Mesenchymal stem cell (in vitro differentiated cells and primary cell): ENCODE measurements around the gene TMEM94.

Experiments
- DNase-seq: peaks from one replicate; pipeline ENCODE4 v3.0.0-alpha.2; 2013
- H2AFZ ChIP-seq: one replicate; pipeline ENCODE4 v1.6.1; 2013; ENCODE audit warnings: low read depth, mild to moderate bottlenecking, control low read depth, inconsistent platforms, low read length, moderate library complexity
- H2AK5ac ChIP-seq: 2 replicates; pipeline ENCODE4 v1.6.1; 2013; ENCODE audit warnings: low read length, moderate library complexity, mild to moderate bottlenecking, inconsistent platforms; ENCODE audit not compliant: severe bottlenecking
- H2BK120ac ChIP-seq: one replicate; pipeline ENCODE4 v1.6.1; 2013; ENCODE audit warnings: low read depth, mild to moderate bottlenecking, inconsistent platforms, low read length, moderate library complexity
- H2BK12ac ChIP-seq, 2 experiments: one replicate each; pipeline ENCODE4 v1.6.1; 2013; ENCODE audit warnings: inconsistent platforms in 2 of 2, low read length in 2 of 2, mild to moderate bottlenecking in 2 of 2, moderate library complexity in 2 of 2, control low read depth in 1 of 2
- H2BK15ac ChIP-seq: one replicate; pipeline ENCODE4 v1.6.1; 2013; ENCODE audit warnings: mild to moderate bottlenecking, low read depth, inconsistent platforms; ENCODE audit not compliant: poor library complexity, severe bottlenecking
- H2BK5ac ChIP-seq: 2 replicates; pipeline ENCODE4 v1.6.1; 2013; ENCODE audit warnings: low read depth, mild to moderate bottlenecking, low read length, control low read depth, inconsistent platforms; ENCODE audit not compliant: poor library complexity, severe bottlenecking
- H3K14ac ChIP-seq, 2 experiments: one replicate each; pipeline ENCODE4 v1.6.1; 2013; ENCODE audit warnings: inconsistent platforms in 2 of 2, low read length in 2 of 2, control low read depth in 1 of 2, mild to moderate bottlenecking in 1 of 2, moderate library complexity in 1 of 2
- H3K18ac ChIP-seq, 2 experiments: one replicate each; pipeline ENCODE4 v1.6.1; 2013; ENCODE audit warnings: inconsistent platforms in 2 of 2, low read length in 2 of 2, control low read depth in 1 of 2, low read depth in 1 of 2, mild to moderate bottlenecking in 1 of 2
- H3K23ac ChIP-seq, 2 experiments: one replicate each; pipeline ENCODE4 v1.6.1; 2013; ENCODE audit warnings: inconsistent platforms in 2 of 2, low read length in 2 of 2, mild to moderate bottlenecking in 2 of 2, moderate library complexity in 2 of 2, control low read depth in 1 of 2
- H3K27ac ChIP-seq: 2 replicates; pipeline ENCODE4 v1.5.1; 2013; ENCODE audit warnings: mild to moderate bottlenecking, moderate library complexity, low read length, control low read depth, inconsistent platforms; ENCODE audit not compliant: poor library complexity, severe bottlenecking
- H3K27me3 ChIP-seq, 2 experiments: 2 replicates each; pipeline versions ENCODE4 v1.6.1 to v1.7.0; 2013; ENCODE audit warnings: low read length in 2 of 2, mild to moderate bottlenecking in 2 of 2, moderate library complexity in 2 of 2, control low read depth in 1 of 2, inconsistent platforms in 1 of 2; ENCODE audit not compliant: control insufficient read depth in 1 of 2, insufficient read depth in 1 of 2
- H3K36me3 ChIP-seq, 2 experiments: 2 replicates each; pipeline versions ENCODE4 v1.6.1 to v1.7.0; 2013; ENCODE audit warnings: low read length in 2 of 2, control low read depth in 1 of 2, inconsistent platforms in 1 of 2, low read depth in 1 of 2, mild to moderate bottlenecking in 1 of 2; ENCODE audit not compliant: insufficient read depth in 2 of 2, control insufficient read depth in 1 of 2
- H3K4ac ChIP-seq, 2 experiments: one replicate each; pipeline ENCODE4 v1.6.1; 2013; ENCODE audit warnings: inconsistent platforms in 2 of 2, low read length in 2 of 2, mild to moderate bottlenecking in 2 of 2, moderate library complexity in 2 of 2, control low read depth in 1 of 2, low read depth in 1 of 2
- H3K4me1 ChIP-seq: 2 replicates; pipeline ENCODE4 v1.6.1; 2013; ENCODE audit warnings: low read depth, low read length, control low read depth; ENCODE audit not compliant: control insufficient read depth, insufficient read depth
- H3K4me2 ChIP-seq: 2 replicates; pipeline ENCODE4 v1.6.1; 2013; ENCODE audit warnings: low read length, mild to moderate bottlenecking, inconsistent platforms; ENCODE audit not compliant: poor library complexity, severe bottlenecking
- H3K4me3 ChIP-seq, 2 experiments: 2 replicates each; pipeline versions ENCODE4 v1.5.1 to v1.7.0; 2013; ENCODE audit warnings: low read length in 2 of 2, mild to moderate bottlenecking in 2 of 2, control low read depth in 1 of 2, low read depth in 1 of 2; ENCODE audit not compliant: insufficient read depth in 1 of 2
- H3K79me1 ChIP-seq: replicated peaks from 2 replicates; pipeline ENCODE4 v1.6.1; 2013; ENCODE audit warnings: mild to moderate bottlenecking, control low read depth, low read length, inconsistent platforms; ENCODE audit not compliant: poor library complexity, severe bottlenecking
- H3K9ac ChIP-seq: 2 replicates; pipeline ENCODE4 v1.7.0; 2013; ENCODE audit warnings: mild to moderate bottlenecking, low read length, moderate library complexity
- H3K9me3 ChIP-seq: 2 replicates; pipeline ENCODE4 v1.7.0; 2013; ENCODE audit warnings: mild to moderate bottlenecking, low read length; ENCODE audit not compliant: control insufficient read depth
- H4K8ac ChIP-seq: one replicate; pipeline ENCODE4 v1.6.1; 2013; ENCODE audit warnings: inconsistent platforms, mild to moderate bottlenecking, low read length, moderate library complexity
- H4K91ac ChIP-seq: one replicate; pipeline ENCODE4 v1.6.1; 2013; ENCODE audit warnings: mild to moderate bottlenecking, low read length, inconsistent platforms
- WGBS: methylation state at CpG from one replicate; pipeline ENCODE4 v1.1.7; 2013; ENCODE audit warnings: mixed read lengths; 5-methylcytosine and 5-hydroxymethylcytosine counted together

TMEM94 gene

DNA sequence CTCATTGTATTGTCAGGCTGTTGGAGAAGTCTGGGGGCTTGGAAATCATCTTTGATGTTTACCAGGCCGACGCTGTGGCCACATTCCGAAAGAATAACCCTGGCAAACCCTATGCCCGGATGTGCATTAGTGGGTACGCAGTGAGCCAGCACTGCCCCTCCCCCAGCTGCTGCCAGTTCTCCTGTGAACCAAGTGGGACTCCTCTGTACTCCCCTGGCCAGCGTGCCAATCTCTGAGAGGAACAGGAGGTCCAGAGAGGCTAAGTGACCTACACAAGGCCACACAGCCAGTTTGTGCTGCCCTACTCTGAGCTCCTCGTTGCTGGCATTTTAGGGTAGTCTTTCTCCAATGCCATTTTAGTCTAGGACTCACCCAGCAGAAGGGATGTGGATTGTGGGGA, 67.2 kb downstream of the TMEM94 start:
- no peak overlapping the region for H3K14ac ChIP-seq
- no peak overlapping the region for H4K8ac ChIP-seq
- no peak overlapping the region for H3K4me3 ChIP-seq
- H3K18ac ChIP-seq: no peak overlapping the region
- H3K9ac ChIP-seq: no peak overlapping the region
- H2BK12ac ChIP-seq: no peak overlapping the region
- DNase-seq: no peak
- no peak overlapping the region for H3K23ac ChIP-seq
- no peak overlapping the region for H2BK120ac ChIP-seq
- no peak overlapping the region for H3K4ac ChIP-seq
- H3K36me3 ChIP-seq: peaks cover 10 to 40% of the 10 kb centered on the region in 2 experiments
- H4K91ac ChIP-seq: no peak overlapping the region
- H3K9me3 ChIP-seq: no peaks in the 10 kb centered on the region
- H3K4me2 ChIP-seq: no peak overlapping the region
- no peak overlapping the region for H2AK5ac ChIP-seq
- no peak overlapping the region for H2AFZ ChIP-seq
- WGBS: 95% methylated on average over 7 of the region's 7 CpGs
- no peak overlapping the region for H3K27ac ChIP-seq
- H2BK15ac ChIP-seq: no peak overlapping the region
- H3K79me1 ChIP-seq: peaks cover 3% of the 10 kb centered on the region
- peaks cover 16% of the 10 kb centered on the region for H3K4me1 ChIP-seq
- H2BK5ac ChIP-seq: no peak overlapping the region
- H3K27me3 ChIP-seq: peaks cover 14 to 28% of the 10 kb centered on the region in 2 experiments

DNA sequence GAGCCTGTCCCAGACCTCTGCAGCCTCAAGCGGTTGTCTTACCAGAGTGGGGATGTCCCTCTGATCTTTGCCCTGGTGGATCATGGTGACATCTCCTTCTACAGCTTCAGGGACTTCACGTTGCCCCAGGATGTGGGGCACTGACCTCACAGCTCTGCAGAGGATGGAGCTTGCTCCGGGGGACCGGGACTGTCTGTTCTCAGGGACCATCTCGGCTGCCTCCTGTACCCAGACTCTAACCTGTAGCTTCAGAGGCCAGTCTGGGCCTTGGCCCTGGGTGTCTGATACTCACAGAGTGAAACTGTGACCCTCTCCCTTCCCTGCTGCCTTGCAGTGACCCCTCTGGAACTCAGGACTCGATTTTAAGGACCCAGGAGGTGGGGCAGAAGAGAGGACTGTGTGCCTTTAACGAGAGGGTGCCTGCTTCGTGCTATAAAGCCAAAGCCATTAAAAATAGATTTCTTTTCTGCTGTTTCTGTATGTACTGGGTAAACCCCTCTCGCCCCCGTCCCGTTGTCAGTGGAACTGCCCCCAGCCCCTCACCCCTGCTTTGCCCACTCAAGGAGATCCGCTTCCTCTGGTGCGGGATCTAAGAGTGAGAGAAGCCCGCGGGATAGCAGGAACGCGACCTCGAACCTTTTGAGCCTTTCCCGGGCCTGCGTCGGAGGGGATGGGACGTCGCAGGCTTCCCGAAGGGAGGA, 68.0 kb downstream of the TMEM94 start:
- no peak overlapping the region for H2BK15ac ChIP-seq

DNA sequence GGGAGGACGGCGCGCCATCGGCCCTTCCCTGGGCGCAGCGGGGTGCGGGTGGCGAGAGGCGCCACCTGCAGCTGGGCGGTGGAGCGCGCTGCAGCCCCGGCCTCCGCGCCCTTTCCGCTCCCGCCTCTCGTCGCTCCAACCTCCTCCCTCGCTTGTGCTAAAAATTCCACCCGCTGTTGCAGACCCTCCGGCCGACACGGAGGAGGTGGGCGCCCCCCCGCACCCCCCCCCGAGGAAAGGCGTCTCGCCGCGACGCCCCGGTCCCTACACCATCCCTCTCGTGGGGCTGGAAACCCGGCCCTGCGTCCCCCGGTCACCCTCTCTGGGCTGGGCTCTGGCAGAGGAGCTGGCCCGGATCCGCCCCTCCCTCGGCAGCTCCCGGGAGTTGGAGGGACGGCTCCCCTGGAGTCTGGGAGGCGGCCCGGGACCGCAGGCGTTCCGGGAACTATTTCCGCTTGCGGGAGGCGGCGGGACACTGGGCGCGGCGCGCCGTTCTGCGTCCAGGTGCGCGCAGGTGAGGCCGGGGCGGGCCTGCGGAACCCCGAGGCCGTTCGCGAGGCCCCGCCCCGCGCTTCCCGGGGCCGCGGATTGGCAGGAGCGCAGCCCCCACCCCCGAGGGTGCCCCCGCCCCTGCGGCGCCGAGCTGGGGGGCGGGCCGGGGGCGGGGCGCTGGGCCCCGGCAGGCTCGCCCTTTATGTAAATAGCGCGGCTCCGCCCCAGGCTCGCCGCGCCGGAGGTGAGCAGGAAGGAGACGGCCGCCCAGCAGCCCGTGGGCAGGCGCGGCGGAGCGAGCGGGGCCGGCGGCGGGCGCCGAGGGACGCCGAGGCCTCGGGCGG, 68.8 kb downstream of the TMEM94 start, which contains the start of gene LLGL2:
Gene LLGL2 (plus strand): TSS at position 728 of the 836 bp plus-strand sequence. CDS start 17,730 bp downstream, outside the sequence.
- H2BK12ac ChIP-seq: peak within 1 kb of the TSS in 1 of 2 experiments; percentile 42
- peak within 1 kb of the TSS; percentile 37 to 66 for H3K4me3 ChIP-seq
- peak within 1 kb of the TSS; percentile 46 to 59 for H3K18ac ChIP-seq
- H2AK5ac ChIP-seq: no peak within 1 kb of the TSS
- H3K27ac ChIP-seq: no peak within 1 kb of the TSS
- H3K4me2 ChIP-seq: peak within 1 kb of the TSS; percentile 84
- H3K23ac ChIP-seq: peak within 1 kb of the TSS in 1 of 2 experiments; percentile 99
- no peaks in the 10 kb centered on the region for H3K79me1 ChIP-seq
- peaks cover 16% of the 10 kb centered on the region for H3K4me1 ChIP-seq
- under 1% methylated on average over 62 of the region's 108 CpGs for WGBS
- peak within 1 kb of the TSS in 1 of 2 experiments; percentile 80 for H3K4ac ChIP-seq
- H3K9ac ChIP-seq: no peak within 1 kb of the TSS
- peaks cover 14 to 30% of the 10 kb centered on the region in 2 experiments for H3K27me3 ChIP-seq
- peak within 1 kb of the TSS; percentile 67 for H2BK120ac ChIP-seq
- H3K36me3 ChIP-seq: peaks cover 0 to 33% of the 10 kb centered on the region in 2 experiments
- DNase-seq: peak; percentile 64
- H2AFZ ChIP-seq: peak within 1 kb of the TSS; percentile 85
- H4K8ac ChIP-seq: peak within 1 kb of the TSS; percentile 71
- H3K9me3 ChIP-seq: no peaks in the 10 kb centered on the region
- H2BK15ac ChIP-seq: peak within 1 kb of the TSS; percentile 64
- H2BK5ac ChIP-seq: peak within 1 kb of the TSS; percentile 51
- no peak within 1 kb of the TSS for H3K14ac ChIP-seq
- no peak within 1 kb of the TSS for H4K91ac ChIP-seq

More for the DNA sequence above, 68.0 kb downstream of the TMEM94 start:
- peak; percentile 1 for DNase-seq
- H3K23ac ChIP-seq: no peak overlapping the region
- H2AK5ac ChIP-seq: no peak overlapping the region
- H3K14ac ChIP-seq: no peak overlapping the region
- no peak overlapping the region for H3K27ac ChIP-seq
- no peaks in the 10 kb centered on the region for H3K9me3 ChIP-seq
- no peak overlapping the region for H3K18ac ChIP-seq
- H3K4me1 ChIP-seq: peaks cover 16% of the 10 kb centered on the region
- H4K91ac ChIP-seq: no peak overlapping the region
- H3K4me2 ChIP-seq: peak overlapping the region; percentile 84
- peaks cover 14 to 30% of the 10 kb centered on the region in 2 experiments for H3K27me3 ChIP-seq
- no peak overlapping the region for H2BK120ac ChIP-seq
- H4K8ac ChIP-seq: peak overlapping the region; percentile 24
- no peaks in the 10 kb centered on the region for H3K79me1 ChIP-seq
- peak overlapping the region; percentile 37 to 66 for H3K4me3 ChIP-seq
- H3K4ac ChIP-seq: no peak overlapping the region
- no peak overlapping the region for H2AFZ ChIP-seq
- no peak overlapping the region for H2BK5ac ChIP-seq
- H3K36me3 ChIP-seq: peaks cover 5 to 34% of the 10 kb centered on the region in 2 experiments
- no peak overlapping the region for H2BK12ac ChIP-seq
- no peak overlapping the region for H3K9ac ChIP-seq
- WGBS: 31% methylated on average over 22 of the region's 24 CpGs
